HAP-1 (cell line): ENCODE measurements around the gene SPOCK1.

Experiments used
- DNase-seq, 2 experiments: peaks; one replicate each; pipeline ENCODE4 v3.0.0-alpha.2; 2016 to 2020; ENCODE audit warnings: low spot score in 2 of 2
- H3K27me3 ChIP-seq: fragments of 250-450 bp; sonication (Bioruptor Pico); 2 replicates; pipeline ENCODE4 v1.5.1; 2020; ENCODE audit warnings: low read depth, mild to moderate bottlenecking, moderate library complexity
- H3K36me3 ChIP-seq: fragments of 250-450 bp; sonication (Bioruptor Pico); replicated peaks from 2 replicates; pipeline ENCODE4 v1.5.1; 2020; ENCODE audit warnings: mild to moderate bottlenecking
- H3K4me1 ChIP-seq: fragments of 250-450 bp; sonication (Bioruptor Pico); 2 replicates; pipeline ENCODE4 v1.5.1; 2020; ENCODE audit warnings: mild to moderate bottlenecking
- H3K4me3 ChIP-seq: fragments of 250-450 bp; sonication (Bioruptor Pico); 2 replicates; pipeline ENCODE4 v1.5.1; 2020; ENCODE audit warnings: mild to moderate bottlenecking, moderate library complexity
- H3K9me3 ChIP-seq: fragments of 250-450 bp; sonication (Bioruptor Pico); 2 replicates; pipeline ENCODE4 v1.5.1; 2020; ENCODE audit warnings: mild to moderate bottlenecking, moderate library complexity
- in situ Hi-C: fragments of 300-500 bp; cut with MboI; formaldehyde crosslinking; loops from 3 replicates; pipeline ENCODE4 v1.14.3; 2020; ENCODE audit warnings: low sequenced_read_pairs, inconsistent platforms, mixed read lengths

SPOCK1 gene

DNA sequence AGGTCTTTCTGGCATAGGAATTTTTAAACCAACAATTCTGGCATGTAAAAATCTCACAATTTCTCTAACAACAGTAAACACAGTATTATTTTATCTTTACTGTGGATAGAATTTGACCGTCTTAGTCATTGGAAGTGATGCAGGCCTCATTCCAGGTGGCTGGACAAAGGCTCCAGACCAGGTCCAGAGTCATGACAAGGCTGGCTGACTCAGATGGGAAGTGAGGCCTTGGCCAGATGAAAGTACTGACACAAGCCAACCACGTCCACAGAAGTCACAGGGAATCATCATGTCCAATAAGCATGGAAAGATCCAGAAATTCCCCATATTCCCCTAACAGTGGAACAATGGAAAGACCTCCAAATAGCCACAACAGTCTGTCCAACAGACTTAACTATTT is 12.4 kb downstream of the SPOCK1 start:
- Histone ChIP-seq H3K4me3 (no peak overlapping the region), H3K36me3 (no peaks in the 10 kb centered on the region), H3K9me3 (no peaks in the 10 kb centered on the region), H3K4me1 (no peaks in the 10 kb centered on the region), H3K27me3 (no peaks in the 10 kb centered on the region)
- in situ Hi-C loops: no loop called here
- DNase-seq: no peak

DNA sequence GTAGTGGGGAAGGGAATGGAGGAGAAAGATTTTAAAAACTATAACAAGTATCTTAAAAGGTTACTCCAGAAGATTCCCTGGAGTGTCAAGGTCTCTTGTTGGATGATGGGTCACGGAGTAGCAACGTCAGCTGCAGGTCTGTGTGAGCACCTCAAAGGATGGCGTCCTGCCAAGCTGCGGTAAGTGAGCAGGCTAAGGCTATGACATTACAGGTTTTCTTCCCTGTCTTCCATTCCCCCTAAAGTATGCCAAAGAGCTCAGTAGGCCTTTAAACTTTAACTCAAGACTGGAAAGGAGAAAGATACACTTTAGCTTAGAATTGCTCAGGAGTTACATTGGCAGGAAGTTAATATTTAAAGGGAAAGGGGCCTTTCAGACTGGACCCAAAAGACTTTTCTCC is 17.5 kb downstream of the SPOCK1 start:
- in situ Hi-C loops: no loop called here
- H3K27me3 ChIP-seq: peaks cover 3% of the 10 kb centered on the region; the same call in 1 of the 2 replicates
- H3K4me3 ChIP-seq: no peak overlapping the region
- H3K9me3 ChIP-seq: no peaks in the 10 kb centered on the region
- no peaks in the 10 kb centered on the region for H3K4me1 ChIP-seq
- DNase-seq: no peak
- no peaks in the 10 kb centered on the region for H3K36me3 ChIP-seq

- H3K4me3 ChIP-seq: no peak overlapping the region
- H3K36me3 ChIP-seq: no peaks in the 10 kb centered on the region
- peaks cover 3% of the 10 kb centered on the region; the same call in 1 of the 2 replicates for H3K27me3 ChIP-seq
- no peaks in the 10 kb centered on the region for H3K4me1 ChIP-seq
- DNase-seq: no peak
- H3K9me3 ChIP-seq: no peaks in the 10 kb centered on the region
- in situ Hi-C loops: no loop called here
Measured at GRCh38 chr5:137478043-137478442, 21.1 kb downstream of the SPOCK1 start.

GRCh38 chr5:137470921-137471220 is 28.3 kb downstream of the SPOCK1 start:
- DNase-seq: no peak
- H3K4me3 ChIP-seq: no peak overlapping the region
- no peaks in the 10 kb centered on the region for H3K27me3 ChIP-seq
- H3K36me3 ChIP-seq: no peaks in the 10 kb centered on the region
- H3K4me1 ChIP-seq: no peaks in the 10 kb centered on the region
- in situ Hi-C loops: no loop called here
- no peaks in the 10 kb centered on the region for H3K9me3 ChIP-seq

DNA sequence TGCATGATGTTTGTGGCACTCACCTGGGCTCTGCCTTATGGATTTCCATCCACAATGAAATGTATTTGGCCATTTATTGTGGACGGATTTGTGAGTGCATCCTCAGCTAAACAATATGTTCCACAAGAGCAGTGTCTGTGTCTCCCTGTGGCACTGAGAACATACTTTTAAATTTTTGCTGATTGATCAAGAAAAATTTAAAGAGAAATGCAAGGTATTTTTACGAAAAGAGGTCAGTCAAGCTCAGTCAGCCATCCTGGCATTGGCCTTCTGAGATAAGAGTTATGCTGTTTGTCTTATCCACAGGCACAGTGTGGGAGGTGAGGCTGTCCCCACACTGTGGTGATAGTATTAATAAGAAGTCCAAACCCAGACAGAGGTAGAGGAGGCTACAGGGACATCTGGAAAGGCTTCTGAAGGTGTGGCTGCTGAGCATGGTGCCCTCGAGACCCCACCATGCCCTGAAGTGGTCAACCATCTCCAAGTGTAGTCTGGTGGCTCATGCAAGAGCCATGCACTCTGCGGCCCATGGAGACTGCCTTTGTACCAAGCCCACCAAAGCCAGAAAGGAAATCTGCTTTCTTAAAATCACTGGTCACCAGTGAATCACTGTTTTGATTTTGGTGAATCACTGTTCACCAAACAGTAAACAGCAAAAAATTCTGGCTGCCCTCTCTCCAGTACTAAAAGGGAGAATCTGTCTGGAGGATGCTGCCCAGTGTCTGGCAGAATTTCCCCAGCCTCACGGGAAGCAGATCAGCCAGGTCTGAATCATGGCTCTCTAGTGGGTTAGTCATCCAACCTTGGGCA is 28.8 kb downstream of the SPOCK1 start:
- H3K4me1 ChIP-seq: no peaks in the 10 kb centered on the region
- H3K4me3 ChIP-seq: no peak overlapping the region
- 0 out of 2 replicates have a peak, but pooled peaks cover under 1% of the 10 kb centered on the region for H3K27me3 ChIP-seq
- H3K9me3 ChIP-seq: no peaks in the 10 kb centered on the region
- no peak for DNase-seq
- no peaks in the 10 kb centered on the region for H3K36me3 ChIP-seq
- in situ Hi-C loops: no loop called here

DNA sequence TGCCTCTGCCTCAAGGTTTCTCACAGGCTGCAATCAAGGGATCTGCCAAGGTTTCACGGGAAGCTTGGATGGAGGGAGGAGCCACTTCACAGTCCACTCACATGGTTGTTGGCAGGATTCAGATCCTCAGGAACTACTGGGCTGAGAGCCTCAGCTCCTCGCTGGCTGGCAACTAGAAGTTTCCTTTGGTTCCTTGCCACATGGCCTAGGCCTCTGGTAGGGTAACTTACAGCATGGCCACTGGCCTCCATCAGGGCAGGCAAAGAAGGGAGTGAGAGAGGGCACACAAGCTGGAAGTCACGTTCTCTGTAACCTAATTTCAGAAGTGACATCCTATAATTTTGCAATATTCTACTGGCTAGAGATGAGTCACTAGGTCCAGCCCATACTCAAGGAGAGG is 32.2 kb downstream of the SPOCK1 start:
- H3K9me3 ChIP-seq: no peaks in the 10 kb centered on the region
- H3K27me3 ChIP-seq: 0 out of 2 replicates have a peak, but pooled peaks cover 4% of the 10 kb centered on the region
- H3K4me1 ChIP-seq: no peaks in the 10 kb centered on the region
- no peaks in the 10 kb centered on the region for H3K36me3 ChIP-seq
- no peak for DNase-seq
- in situ Hi-C loops: no loop called here
- H3K4me3 ChIP-seq: no peak overlapping the region

GRCh38 chr5:137465930-137466329 is 33.2 kb downstream of the SPOCK1 start:
- Histone ChIP-seq H3K36me3 (no peaks in the 10 kb centered on the region), H3K4me1 (no peaks in the 10 kb centered on the region), H3K9me3 (no peaks in the 10 kb centered on the region), H3K27me3 (0 out of 2 replicates have a peak, but pooled peaks cover 4% of the 10 kb centered on the region), H3K4me3 (no peak overlapping the region)
- in situ Hi-C loops: no loop called here
- no peak for DNase-seq

DNA sequence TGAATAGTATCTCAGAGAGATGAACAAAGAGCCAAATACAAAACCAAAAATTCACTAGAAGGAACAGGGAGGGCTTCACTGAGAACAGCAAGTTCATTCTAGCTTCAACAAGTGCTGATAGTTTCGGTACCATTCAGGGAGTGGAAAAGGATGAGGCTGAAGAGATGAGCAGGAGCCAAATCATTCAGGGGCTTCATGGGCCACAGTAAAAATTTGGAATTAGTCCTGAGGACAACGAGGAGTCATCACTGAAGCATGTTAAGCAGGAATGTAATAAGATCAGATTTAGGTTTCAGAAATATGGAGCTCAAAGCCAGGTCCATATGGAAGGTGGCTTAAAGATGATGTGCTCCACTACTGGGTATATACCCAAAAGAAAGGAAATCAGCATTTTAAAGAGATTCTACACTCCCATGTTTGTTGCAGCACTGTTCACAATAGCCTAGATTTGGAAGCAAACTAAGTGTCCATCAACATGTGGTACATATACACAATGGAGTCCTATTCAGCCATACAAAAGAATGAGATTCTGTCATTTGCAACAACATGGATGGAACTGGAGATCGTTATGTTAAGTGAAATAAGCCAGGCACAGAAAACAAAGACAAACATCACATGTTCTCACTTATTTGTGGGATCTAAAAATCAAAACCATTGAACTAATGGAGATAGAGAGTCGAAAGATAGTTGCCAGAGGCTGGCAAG is 36.2 kb downstream of the SPOCK1 start:
- H3K36me3 ChIP-seq: no peaks in the 10 kb centered on the region
- in situ Hi-C loops: no loop called here
- H3K4me1 ChIP-seq: no peaks in the 10 kb centered on the region
- H3K4me3 ChIP-seq: no peak overlapping the region
- no peak for DNase-seq
- H3K9me3 ChIP-seq: no peaks in the 10 kb centered on the region
- 0 out of 2 replicates have a peak, but pooled peaks cover 4% of the 10 kb centered on the region for H3K27me3 ChIP-seq

DNA sequence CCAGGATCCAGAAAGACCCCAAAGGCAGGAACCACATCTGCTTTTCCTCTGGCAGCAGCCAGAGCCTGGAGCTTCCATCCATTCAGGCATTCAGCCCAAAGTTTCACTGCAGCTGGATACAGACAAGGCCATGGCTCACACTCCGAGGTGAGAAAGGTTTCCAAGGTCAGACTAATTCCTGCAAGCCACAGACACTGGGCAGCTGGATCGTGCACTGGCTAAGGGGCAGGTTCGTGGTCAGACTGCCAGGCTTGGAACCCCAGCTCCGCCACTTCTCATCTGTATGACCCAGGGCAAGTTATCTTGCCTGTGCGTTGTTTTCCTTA is 36.9 kb downstream of the SPOCK1 start:
- DNase-seq: no peak
- H3K4me3 ChIP-seq: no peak overlapping the region
- in situ Hi-C loops: no loop called here

GRCh38 chr5:137461391-137462264 is 37.5 kb downstream of the SPOCK1 start:
- Histone ChIP-seq H3K36me3 (no peaks in the 10 kb centered on the region), H3K4me1 (no peaks in the 10 kb centered on the region), H3K4me3 (no peak overlapping the region), H3K9me3 (no peaks in the 10 kb centered on the region), H3K27me3 (0 out of 2 replicates have a peak, but pooled peaks cover 4% of the 10 kb centered on the region)
- DNase-seq: no peak
- in situ Hi-C loops: no loop called here

More for the DNA sequence above, 36.9 kb downstream of the SPOCK1 start:
- Histone ChIP-seq H3K9me3 (no peaks in the 10 kb centered on the region), H3K27me3 (0 out of 2 replicates have a peak, but pooled peaks cover 4% of the 10 kb centered on the region), H3K4me1 (no peaks in the 10 kb centered on the region), H3K36me3 (no peaks in the 10 kb centered on the region)

- in situ Hi-C loops: no loop called here
- no peak for DNase-seq
- no peaks in the 10 kb centered on the region for H3K4me1 ChIP-seq
- no peak overlapping the region for H3K4me3 ChIP-seq
- no peaks in the 10 kb centered on the region for H3K27me3 ChIP-seq
- no peaks in the 10 kb centered on the region for H3K36me3 ChIP-seq
- H3K9me3 ChIP-seq: no peaks in the 10 kb centered on the region
Measured at GRCh38 chr5:137454671-137455070, 44.5 kb downstream of the SPOCK1 start.

GRCh38 chr5:137453483-137454080 is 45.5 kb downstream of the SPOCK1 start:
- in situ Hi-C loops: no loop called here
- H3K36me3 ChIP-seq: no peaks in the 10 kb centered on the region
- H3K27me3 ChIP-seq: no peaks in the 10 kb centered on the region
- H3K4me3 ChIP-seq: no peak overlapping the region
- no peaks in the 10 kb centered on the region for H3K4me1 ChIP-seq
- peak; percentile 5 to 30 for DNase-seq
- no peaks in the 10 kb centered on the region for H3K9me3 ChIP-seq

DNA sequence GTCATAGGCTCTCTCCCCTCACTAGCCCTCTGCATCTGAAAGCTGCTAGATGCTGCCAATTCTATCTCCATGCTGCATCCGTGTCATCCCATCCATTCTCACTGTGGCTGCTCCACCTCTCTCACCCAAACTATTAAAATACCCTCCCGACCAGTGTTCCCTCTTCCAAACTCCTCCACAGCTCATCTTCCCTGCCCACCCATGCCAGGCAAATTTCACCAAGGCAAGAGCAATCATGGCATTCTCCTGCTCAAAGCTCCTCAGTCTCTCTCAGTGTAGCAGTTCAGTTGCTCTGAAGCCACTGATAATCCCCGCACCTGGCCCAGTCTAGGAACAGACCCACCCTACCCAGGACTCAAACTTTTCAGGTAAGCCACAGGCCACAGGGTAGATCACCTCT is 48.4 kb downstream of the SPOCK1 start:
- H3K36me3 ChIP-seq: no peaks in the 10 kb centered on the region
- in situ Hi-C loops: no loop called here

More for the DNA sequence above, 48.4 kb downstream of the SPOCK1 start:
- H3K9me3 ChIP-seq: no peaks in the 10 kb centered on the region
- no peaks in the 10 kb centered on the region for H3K4me1 ChIP-seq
- H3K4me3 ChIP-seq: no peak overlapping the region
- no peaks in the 10 kb centered on the region for H3K27me3 ChIP-seq
- DNase-seq: no peak
